Trophoblast cell (in vitro differentiated cells and primary cell): Measurements from ENCODE around the gene ELOVL6. TPM values are rescaled to one million over a fixed set of nuclear protein-coding genes. Genes with fewer than 3 reads are reported as not detected.

ENCODE experiments used
- DNase-seq, 2 donors: peaks; one replicate each; pipeline ENCODE4 v3.0.0-alpha.2; 2016
- H2AFZ ChIP-seq: 2 replicates; pipeline ENCODE4 v1.6.1; 2013; ENCODE audit warnings: low read length, moderate library complexity, mild to moderate bottlenecking; ENCODE audit not compliant: insufficient read depth, poor library complexity
- H2AK5ac ChIP-seq: 2 replicates; pipeline ENCODE4 v1.6.1; 2013; ENCODE audit warnings: mild to moderate bottlenecking, low read length
- H2BK120ac ChIP-seq: 2 replicates; pipeline ENCODE4 v1.6.1; 2013; ENCODE audit warnings: low read length, mild to moderate bottlenecking, moderate library complexity; ENCODE audit not compliant: insufficient read depth, poor library complexity
- H2BK12ac ChIP-seq: 2 replicates; pipeline ENCODE4 v1.6.1; 2013; ENCODE audit warnings: mild to moderate bottlenecking, low read length, moderate library complexity
- H2BK5ac ChIP-seq: 2 replicates; pipeline ENCODE4 v1.6.1; 2013; ENCODE audit warnings: low read length, low read depth, moderate library complexity, mild to moderate bottlenecking; ENCODE audit not compliant: poor library complexity
- H3K14ac ChIP-seq: 2 replicates; pipeline ENCODE4 v1.6.1; 2013; ENCODE audit warnings: mild to moderate bottlenecking, low read length
- H3K18ac ChIP-seq: 2 replicates; pipeline ENCODE4 v1.6.1; 2013; ENCODE audit warnings: mild to moderate bottlenecking, low read length
- H3K23ac ChIP-seq: 2 replicates; pipeline ENCODE4 v1.6.1; 2013; ENCODE audit warnings: low read length
- H3K27ac ChIP-seq: 2 replicates; pipeline ENCODE4 v1.5.1; 2013; ENCODE audit warnings: low read depth, mild to moderate bottlenecking, inconsistent platforms, low read length, moderate library complexity
- H3K27me3 ChIP-seq: 2 replicates; pipeline ENCODE4 v1.6.1; 2013; ENCODE audit warnings: inconsistent platforms, mild to moderate bottlenecking, low read length, moderate library complexity; ENCODE audit not compliant: insufficient read depth
- H3K36me3 ChIP-seq, 2 experiments: 1 replicate in 1 of 2; 2 replicates in 1 of 2; pipeline ENCODE4 v1.6.1; 2013; ENCODE audit warnings: low read length in 2 of 2, mild to moderate bottlenecking in 2 of 2, moderate library complexity in 1 of 2; ENCODE audit not compliant: insufficient read depth in 2 of 2, control insufficient read depth in 1 of 2
- H3K4ac ChIP-seq: 2 replicates; pipeline ENCODE4 v1.6.1; 2013; ENCODE audit warnings: low read depth, mild to moderate bottlenecking, low read length, moderate library complexity
- H3K4me1 ChIP-seq, 2 experiments: 1 replicate in 1 of 2; 2 replicates in 1 of 2; pipeline ENCODE4 v1.6.1; 2013; ENCODE audit warnings: low read length in 2 of 2, mild to moderate bottlenecking in 2 of 2, moderate library complexity in 1 of 2; ENCODE audit not compliant: insufficient read depth in 2 of 2, control insufficient read depth in 1 of 2
- H3K4me2 ChIP-seq: 2 replicates; pipeline ENCODE4 v1.6.1; 2013; ENCODE audit warnings: inconsistent platforms, mild to moderate bottlenecking, low read length, moderate library complexity
- H3K4me3 ChIP-seq: 2 replicates; pipeline ENCODE4 v1.5.1; 2013; ENCODE audit warnings: mild to moderate bottlenecking, low read depth, low read length, inconsistent platforms
- H3K79me1 ChIP-seq: one replicate; pipeline ENCODE4 v1.6.1; 2013; ENCODE audit warnings: low read length
- H3K79me2 ChIP-seq: 2 replicates; pipeline ENCODE4 v1.6.1; 2013; ENCODE audit warnings: low read length, mild to moderate bottlenecking; ENCODE audit not compliant: control insufficient read depth, insufficient read depth, poor library complexity
- H3K9ac ChIP-seq: 2 replicates; pipeline ENCODE4 v1.6.1; 2013; ENCODE audit warnings: mild to moderate bottlenecking, low read length
- H3K9me3 ChIP-seq: 2 replicates; pipeline ENCODE4 v1.6.1; 2013; ENCODE audit warnings: low read depth, mild to moderate bottlenecking, control low read depth, inconsistent platforms, low read length; ENCODE audit not compliant: insufficient read depth
- H4K12ac ChIP-seq: 2 replicates; pipeline ENCODE4 v1.6.1; 2013; ENCODE audit warnings: low read depth, mild to moderate bottlenecking, low read length, moderate library complexity
- H4K8ac ChIP-seq: 2 replicates; pipeline ENCODE4 v1.6.1; 2013; ENCODE audit warnings: low read depth, mild to moderate bottlenecking, low read length, moderate library complexity
- H4K91ac ChIP-seq: one replicate; pipeline ENCODE4 v1.6.1; 2013; ENCODE audit warnings: low read depth, mild to moderate bottlenecking, low read length, moderate library complexity
- WGBS: extraction: QIAGEN DNeasy Blood & Tissue Kit; methylation state at CpG from one replicate; pipeline ENCODE4 v1.1.7; 2013; ENCODE audit warnings: missing lambda C conversion rate; ENCODE audit not compliant: insufficient read length, insufficient coverage; ENCODE audit errors: extremely low coverage; 5-methylcytosine and 5-hydroxymethylcytosine counted together
- polyA plus RNA-seq: library from polyadenylated mRNA; stranded (reverse); fragments of 200-250 nt; gene quantifications from 2 replicates; pipeline ENCODE4 v1.2.3, GENCODE V29; 2013

Gene ELOVL6
- polyA plus RNA-seq = 29.1 and 30.7 TPM in 2 replicates

GRCh38 chr4:110198435-110199416, at the start of gene ELOVL6:
Gene ELOVL6 (minus strand): TSS chr4:110198615. CDS start chr4:110198335, 280 bp downstream.
- peak within 1 kb of the TSS; percentile 98 for H3K4me2 ChIP-seq
- H2AFZ ChIP-seq = peak within 1 kb of the TSS; percentile 39
- peak within 1 kb of the TSS; percentile 92 for H3K18ac ChIP-seq
- peak within 1 kb of the TSS; percentile 98 for H4K8ac ChIP-seq
- H3K23ac ChIP-seq = no peak within 1 kb of the TSS
- H3K27ac ChIP-seq = peak within 1 kb of the TSS; percentile 94
- WGBS = no CpG with 5 or more reads among the region's 48 CpGs
- peaks cover 14% of the 10 kb centered on the region for H3K79me2 ChIP-seq
- peak within 1 kb of the TSS; percentile 75 for H3K9ac ChIP-seq
- H2AK5ac ChIP-seq = peak within 1 kb of the TSS; percentile 35
- H2BK12ac ChIP-seq = peak within 1 kb of the TSS; percentile 27
- DNase-seq = peak; percentile 16 to 64
- peak within 1 kb of the TSS; percentile 59 for H4K12ac ChIP-seq
- H3K14ac ChIP-seq = peak within 1 kb of the TSS; percentile 73
- peak within 1 kb of the TSS; percentile 76 for H3K4me3 ChIP-seq
- H3K9me3 ChIP-seq = no peaks in the 10 kb centered on the region
- peaks cover 31% of the 10 kb centered on the region for H3K79me1 ChIP-seq
- H3K27me3 ChIP-seq = no peaks in the 10 kb centered on the region
- peak within 1 kb of the TSS; percentile 80 for H3K4ac ChIP-seq
- H2BK120ac ChIP-seq = peak within 1 kb of the TSS; percentile 71
- peaks cover 3 to 9% of the 10 kb centered on the region in 2 experiments for H3K4me1 ChIP-seq
- H2BK5ac ChIP-seq = peak within 1 kb of the TSS; percentile 68
- no peaks in the 10 kb centered on the region for H3K36me3 ChIP-seq
- H4K91ac ChIP-seq = peak within 1 kb of the TSS; percentile 61

GRCh38 chr4:110248100-110248499, 49.7 kb upstream of the ELOVL6 start:
- Histone ChIP-seq H3K27me3 (no peaks in the 10 kb centered on the region), H2BK120ac (no peak overlapping the region), H3K18ac (no peak overlapping the region), H4K12ac (no peak overlapping the region), H3K23ac (no peak overlapping the region), H3K9ac (no peak overlapping the region), H2AK5ac (no peak overlapping the region), H3K4me3 (no peak overlapping the region), H3K79me2 (no peaks in the 10 kb centered on the region), H4K8ac (no peak overlapping the region), H3K4me1 (no peaks in the 10 kb centered on the region), H3K9me3 (no peaks in the 10 kb centered on the region), H2BK5ac (no peak overlapping the region), H2AFZ (no peak overlapping the region), H3K4me2 (no peak overlapping the region), H2BK12ac (no peak overlapping the region), H3K79me1 (no peaks in the 10 kb centered on the region), H4K91ac (no peak overlapping the region), H3K4ac (no peak overlapping the region), H3K36me3 (no peaks in the 10 kb centered on the region), H3K14ac (no peak overlapping the region), H3K27ac (no peak overlapping the region)
- WGBS = no CpG with 5 or more reads among the region's 4 CpGs
- no peak for DNase-seq

GRCh38 chr4:110247591-110247990, 49.2 kb upstream of the ELOVL6 start:
- H3K14ac ChIP-seq = no peak overlapping the region
- H3K4ac ChIP-seq = no peak overlapping the region
- no CpG with 5 or more reads among the region's 3 CpGs for WGBS

DNA sequence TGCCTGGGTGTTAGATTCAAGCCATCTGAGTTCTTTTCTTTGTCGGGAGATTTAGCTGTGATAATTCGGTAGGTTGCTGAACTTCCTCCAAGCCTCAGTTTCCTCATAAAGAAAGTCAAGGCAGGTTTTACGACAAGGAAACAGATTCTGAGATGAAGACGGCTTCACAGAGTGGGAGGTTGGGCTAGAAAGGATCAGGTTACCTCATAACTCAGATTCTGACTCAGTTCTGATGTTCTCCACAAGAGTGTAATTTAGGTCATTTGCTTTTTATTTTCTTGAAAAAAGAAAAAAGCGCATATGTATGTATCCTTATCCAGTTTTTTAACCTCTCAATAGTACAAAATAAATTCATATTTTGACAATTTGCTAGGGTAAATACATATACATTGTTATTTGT, 47.2 kb upstream of the ELOVL6 start:
- Histone ChIP-seq H3K18ac (no peak overlapping the region), H4K12ac (no peak overlapping the region), H2BK5ac (no peak overlapping the region), H3K27ac (no peak overlapping the region), H3K4ac (no peak overlapping the region), H3K4me2 (no peak overlapping the region), H3K36me3 (no peaks in the 10 kb centered on the region), H2BK120ac (no peak overlapping the region), H2BK12ac (no peak overlapping the region), H2AK5ac (no peak overlapping the region), H3K4me3 (no peak overlapping the region), H4K91ac (no peak overlapping the region), H3K9me3 (no peaks in the 10 kb centered on the region), H3K9ac (no peak overlapping the region), H3K14ac (no peak overlapping the region), H3K4me1 (no peaks in the 10 kb centered on the region), H4K8ac (no peak overlapping the region), H3K27me3 (no peaks in the 10 kb centered on the region), H3K79me1 (no peaks in the 10 kb centered on the region), H2AFZ (no peak overlapping the region), H3K23ac (no peak overlapping the region), H3K79me2 (no peaks in the 10 kb centered on the region)
- no peak for DNase-seq
- WGBS = no CpG with 5 or more reads among the region's 5 CpGs

More at GRCh38 chr4:110247591-110247990, 49.2 kb upstream of the ELOVL6 start:
- no peak overlapping the region for H3K4me2 ChIP-seq
- H3K79me1 ChIP-seq = no peaks in the 10 kb centered on the region
- no peaks in the 10 kb centered on the region for H3K9me3 ChIP-seq
- no peak overlapping the region for H3K27ac ChIP-seq
- no peak overlapping the region for H2BK120ac ChIP-seq
- no peaks in the 10 kb centered on the region for H3K79me2 ChIP-seq
- no peaks in the 10 kb centered on the region for H3K4me1 ChIP-seq
- H4K12ac ChIP-seq = no peak overlapping the region
- no peaks in the 10 kb centered on the region for H3K27me3 ChIP-seq
- no peak for DNase-seq
- no peak overlapping the region for H2AFZ ChIP-seq
- H3K36me3 ChIP-seq = no peaks in the 10 kb centered on the region
- no peak overlapping the region for H3K23ac ChIP-seq
- H4K91ac ChIP-seq = no peak overlapping the region
- H3K9ac ChIP-seq = no peak overlapping the region
- no peak overlapping the region for H4K8ac ChIP-seq
- H3K4me3 ChIP-seq = no peak overlapping the region
- H2BK12ac ChIP-seq = no peak overlapping the region
- H2AK5ac ChIP-seq = no peak overlapping the region
- H2BK5ac ChIP-seq = no peak overlapping the region
- H3K18ac ChIP-seq = no peak overlapping the region
